HepG2 (cell line): ENCODE data around the gene ACTR6.

Source experiments
- ATF7 ChIP-seq, 2 experiments: fragments of 450-650 bp in 1 of 2; sonication (generic) in 1 of 2; formaldehyde crosslinking in 1 of 2; IDR thresholded peaks; 2 replicates each; pipeline versions ENCODE4 v1.4.0 to v1.6.1; 2016 to 2020; ENCODE audit warnings: antibody characterized with exemption in 1 of 2, mild to moderate bottlenecking in 1 of 2, missing genetic modification reagents in 1 of 2
- CEBPB ChIP-seq: IDR thresholded peaks from 2 replicates; pipeline ENCODE4 v1.6.1; 2011; ENCODE audit warnings: low read depth, low read length, improper control_type of control experiment, borderline replicate concordance
- KDM5B ChIP-seq: sonication (generic); formaldehyde crosslinking; IDR thresholded peaks from 2 replicates; pipeline ENCODE4 v1.4.0; 2020; ENCODE audit warnings: missing genetic modification reagents, mild to moderate bottlenecking, borderline replicate concordance
- NBN ChIP-seq: fragments of 450-650 bp; conservative IDR thresholded peaks from 2 replicates; pipeline ENCODE4 v1.6.1; 2017
- NR1H2 ChIP-seq: sonication (generic); formaldehyde crosslinking; IDR thresholded peaks from 2 replicates; pipeline ENCODE4 v1.8.1; 2022; ENCODE audit warnings: low read depth, missing genetic modification reagents, borderline replicate concordance
- TARDBP ChIP-seq: sonication (generic); formaldehyde crosslinking; IDR thresholded peaks from 2 replicates; pipeline ENCODE4 v1.8.0; 2022; ENCODE audit warnings: mild to moderate bottlenecking, missing genetic modification reagents
- ZBTB7B ChIP-seq: sonication (generic); formaldehyde crosslinking; IDR thresholded peaks from 2 replicates; pipeline ENCODE4 v1.4.0; 2020; ENCODE audit warnings: missing genetic modification reagents
- ZNF362 ChIP-seq: sonication (generic); formaldehyde crosslinking; IDR thresholded peaks from 2 replicates; pipeline ENCODE4 v1.4.0; 2020; ENCODE audit warnings: missing genetic modification reagents, mild to moderate bottlenecking, borderline replicate concordance
- ZNF589 ChIP-seq: sonication (generic); formaldehyde crosslinking; conservative IDR thresholded peaks from 2 replicates; pipeline ENCODE4 v1.8.0; 2022; ENCODE audit warnings: mild to moderate bottlenecking, moderate library complexity, missing genetic modification reagents
- TF ChIP-seq, protein P1 (sequence below): sonication (generic); formaldehyde crosslinking; IDR thresholded peaks from 2 replicates; pipeline ENCODE4 v1.8.0; 2023; ENCODE audit warnings: mild to moderate bottlenecking, missing genetic modification reagents
- TF ChIP-seq, protein P2 (sequence below): sonication (generic); formaldehyde crosslinking; IDR thresholded peaks from 2 replicates; pipeline ENCODE4 v1.5.0; 2020; ENCODE audit warnings: mild to moderate bottlenecking, missing genetic modification reagents, moderate library complexity

DNA sequence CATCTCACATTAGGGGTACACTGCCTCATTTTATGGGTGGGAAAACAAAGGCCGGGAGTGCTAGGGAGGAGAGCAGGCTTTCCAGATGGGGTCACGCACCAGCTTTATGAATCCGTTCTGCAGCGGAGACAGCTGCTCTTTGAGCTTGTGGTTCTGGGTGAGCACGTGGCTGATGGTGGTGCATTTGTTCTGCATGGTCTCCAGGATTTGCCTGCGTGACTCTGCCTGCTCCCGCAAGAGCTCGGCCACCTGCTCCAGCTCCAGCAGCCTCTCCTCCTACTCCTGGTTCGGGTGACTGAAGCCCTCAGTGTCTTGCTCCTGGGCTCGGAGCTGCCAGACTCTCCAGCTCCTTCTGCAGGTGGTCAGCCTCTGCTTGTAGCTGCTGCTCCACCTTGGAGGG, 34.4 kb upstream of the ACTR6 start:
- TF ChIP-seq KDM5B (CRISPR knock-in tag), result no peak
- no peak for TF ChIP-seq NR1H2 (CRISPR knock-in tag)
- TF ChIP-seq ATF7 (IDR thresholded peaks at IDR 0.05), result no peak
- TF ChIP-seq ATF7 (CRISPR knock-in tag; IDR thresholded peaks at IDR 0.05), result no peak
- TF ChIP-seq ZNF362 (CRISPR knock-in tag), result no peak
- TF ChIP-seq, protein P1, sequence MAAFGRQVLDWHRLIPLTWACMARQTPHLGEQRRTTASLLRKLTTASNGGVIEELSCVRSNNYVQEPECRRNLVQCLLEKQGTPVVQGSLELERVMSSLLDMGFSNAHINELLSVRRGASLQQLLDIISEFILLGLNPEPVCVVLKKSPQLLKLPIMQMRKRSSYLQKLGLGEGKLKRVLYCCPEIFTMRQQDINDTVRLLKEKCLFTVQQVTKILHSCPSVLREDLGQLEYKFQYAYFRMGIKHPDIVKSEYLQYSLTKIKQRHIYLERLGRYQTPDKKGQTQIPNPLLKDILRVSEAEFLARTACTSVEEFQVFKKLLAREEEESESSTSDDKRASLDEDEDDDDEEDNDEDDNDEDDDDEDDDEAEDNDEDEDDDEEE (CRISPR knock-in tag), result no peak
- no peak for TF ChIP-seq NBN
- TF ChIP-seq, protein P2, sequence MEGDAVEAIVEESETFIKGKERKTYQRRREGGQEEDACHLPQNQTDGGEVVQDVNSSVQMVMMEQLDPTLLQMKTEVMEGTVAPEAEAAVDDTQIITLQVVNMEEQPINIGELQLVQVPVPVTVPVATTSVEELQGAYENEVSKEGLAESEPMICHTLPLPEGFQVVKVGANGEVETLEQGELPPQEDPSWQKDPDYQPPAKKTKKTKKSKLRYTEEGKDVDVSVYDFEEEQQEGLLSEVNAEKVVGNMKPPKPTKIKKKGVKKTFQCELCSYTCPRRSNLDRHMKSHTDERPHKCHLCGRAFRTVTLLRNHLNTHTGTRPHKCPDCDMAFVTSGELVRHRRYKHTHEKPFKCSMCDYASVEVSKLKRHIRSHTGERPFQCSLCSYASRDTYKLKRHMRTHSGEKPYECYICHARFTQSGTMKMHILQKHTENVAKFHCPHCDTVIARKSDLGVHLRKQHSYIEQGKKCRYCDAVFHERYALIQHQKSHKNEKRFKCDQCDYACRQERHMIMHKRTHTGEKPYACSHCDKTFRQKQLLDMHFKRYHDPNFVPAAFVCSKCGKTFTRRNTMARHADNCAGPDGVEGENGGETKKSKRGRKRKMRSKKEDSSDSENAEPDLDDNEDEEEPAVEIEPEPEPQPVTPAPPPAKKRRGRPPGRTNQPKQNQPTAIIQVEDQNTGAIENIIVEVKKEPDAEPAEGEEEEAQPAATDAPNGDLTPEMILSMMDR, result no peak
- TF ChIP-seq CEBPB, result no peak
- no peak for TF ChIP-seq ZNF589
- TF ChIP-seq ZBTB7B (CRISPR knock-in tag), result no peak
- TF ChIP-seq TARDBP (CRISPR knock-in tag), result no peak
